ENCODE results near the gene TNRC6A. TPM values are rescaled to one million over a fixed set of nuclear protein-coding genes. Genes with fewer than 3 reads are reported as not detected.

TNRC6A gene
- total and polyA plus RNA-seq, 10 of the 15 experiments (the other 5 are each of a cell fraction or from before 2014, with no cell fraction given), result 4.6 to 41.3 (median 29.7) TPM

GRCh38 chr16:24748242-24748641, 18.8 kb downstream of the TNRC6A start (continued):
- TF ChIP-seq SMAD5 (IDR thresholded peaks at IDR 0.05; ENCODE audit: low read depth) (no peak), SRF (IDR thresholded peaks at IDR 0.05; ENCODE audit: low read depth in 2 of 2, low read length in 2 of 2) (no peak), ATF3 (IDR thresholded peaks at IDR 0.05; ENCODE audit: borderline replicate concordance, extremely low read depth, low read depth, low read length) (no peak), SMAD1 (IDR thresholded peaks at IDR 0.05; ENCODE audit: low read depth, partially characterized antibody) (no peak), ZNF687 (IDR thresholded peaks at IDR 0.05) (no peak)

GRCh38 chr16:24749310-24749709, 19.9 kb downstream of the TNRC6A start:
- Histone ChIP-seq H3K4me1 (ENCODE audit: control insufficient read depth, insufficient read depth, low read length) (no peaks in the 10 kb centered on the region; the same call in 1 of the 2 replicates), H3K9ac (ENCODE audit: control insufficient read depth, insufficient read depth, low read length) (no peak overlapping the region), H3K36me3 (ENCODE audit: control insufficient read depth in 2 of 2, insufficient read depth in 2 of 2, low read length in 1 of 2) (peaks cover 0 to 4% of the 10 kb centered on the region in 2 experiments; a peak in 3 of 4 replicates), H3K4me3 (no peak overlapping the region), H2AFZ (ENCODE audit: control insufficient read depth, low read depth, low read length) (no peak overlapping the region), H3K9me3 (replicated peaks; ENCODE audit: control insufficient read depth, insufficient read depth, low read length) (no peaks in the 10 kb centered on the region), H3K4me2 (ENCODE audit: control insufficient read depth, insufficient read depth) (no peak overlapping the region), H4K20me1 (ENCODE audit: control insufficient read depth, insufficient read depth) (peaks cover 5% of the 10 kb centered on the region; the same call in 1 of the 2 replicates), H3K27me3 (replicated peaks in 1 of 2; ENCODE audit: control insufficient read depth in 2 of 2, insufficient read depth in 2 of 2, low read length in 1 of 2) (no peaks in the 10 kb centered on the region), H3K27ac (ENCODE audit: control insufficient read depth, insufficient read depth) (no peak overlapping the region), H3K79me2 (ENCODE audit: control insufficient read depth, insufficient read depth, low read length) (peaks cover 52% of the 10 kb centered on the region)
- CTCF ChIA-PET, result interaction anchor here (1.4 kb wide), 1 partner anchor 10 kb away, joined by 4 read pairs; no protein-coding TSS in a partner anchor
- TF ChIP-seq YY1 (IDR thresholded peaks at IDR 0.05; ENCODE audit: low read depth, low read length), result no peak
- no peak for TF ChIP-seq SRF (IDR thresholded peaks at IDR 0.05; ENCODE audit: low read depth in 2 of 2, low read length in 2 of 2)
- TF ChIP-seq IRF5 (IDR thresholded peaks at IDR 0.05; ENCODE audit: borderline replicate concordance), result no peak
- no peak for TF ChIP-seq SREBF1 (IDR thresholded peaks at IDR 0.05; ENCODE audit: low read length)
- no peak for TF ChIP-seq BMI1 (IDR thresholded peaks at IDR 0.05; ENCODE audit: borderline replicate concordance)
- no peak for TF ChIP-seq CHD2 (IDR thresholded peaks at IDR 0.05; ENCODE audit: borderline replicate concordance, low read depth, low read length)
- no peak for TF ChIP-seq IRF4 (IDR thresholded peaks at IDR 0.05; ENCODE audit: low read depth, low read length)
- no peak for TF ChIP-seq LARP7 (IDR thresholded peaks at IDR 0.05)
- RAD21 ChIA-PET (ENCODE audit: unreplicated experiment), result no interaction called here
- no peak for ATAC-seq
- BruUV-seq (replicated peaks), result no TSS peak
- intact Hi-C loops (cut with micrococcal nuclease; ENCODE audit: unreplicated experiment), result no loop called here
- POLR2A ChIA-PET, result interaction anchor here (2.4 kb wide), 1 partner anchor 15 kb away, joined by 7 read pairs; no protein-coding TSS in a partner anchor
- DNase-seq (ENCODE audit: low read depth, low spot score), result no peak
- SMC1A ChIA-PET (ENCODE audit: uncharacterized antibody, unreplicated experiment), result interaction anchor here (0.6 to 0.7 kb wide), 2 partner anchors 9 to 888 kb away, joined by 3 read pairs; no protein-coding TSS in a partner anchor
- in situ Hi-C loops (cut with MboI), result no loop called here
- FAIRE-seq, result no peak
